ENCODE measurements around the gene FBXO36.
A peak's percentile ranks its signal among the peaks of the same experiment; 100 is the strongest.

FBXO36 gene

GRCh38 chr2:230053753-230054478, 131.6 kb downstream of the FBXO36 start:
- peak; percentile 62 for DNase-seq

- DNase-seq = no peak
Observed at GRCh38 chr2:230060672-230061293, 138.5 kb downstream of the FBXO36 start.
